HEK293T (cell line): ENCODE data around the gene IP6K3.
A peak's percentile ranks its signal among the peaks of the same experiment; 100 is the strongest.

Experiments
- CTCF ChIA-PET: fragments of 350-600 bp; formaldehyde crosslinking; extraction: SDS; loops from one replicate; lab custom pipeline; 2021; ENCODE audit warnings: antibody characterized with exemption, inconsistent platforms; lab: Yijun Ruan, JAX
- POLR2A ChIA-PET: fragments of 350-600 bp; formaldehyde crosslinking; extraction: SDS; loops from one replicate; lab custom pipeline; 2020; ENCODE audit warnings: antibody characterized with exemption, inconsistent platforms; lab: Yijun Ruan, JAX
- DNase-seq: peaks from one replicate; pipeline ENCODE4 v3.0.0; 2012; ENCODE audit warnings: mixed read lengths; ENCODE audit errors: extremely low spot score
- ARNT ChIP-seq: fragments of 450-650 bp; IDR thresholded peaks from 2 replicates; pipeline ENCODE4 v1.6.1; 2017; ENCODE audit warnings: mild to moderate bottlenecking
- BHLHE40 ChIP-seq: fragments of 450-650 bp; IDR thresholded peaks from 2 replicates; pipeline ENCODE4 v1.6.1; 2016; ENCODE audit warnings: mild to moderate bottlenecking, moderate library complexity, borderline replicate concordance
- CTBP1 ChIP-seq: fragments of 450-650 bp; IDR thresholded peaks from 2 replicates; pipeline ENCODE4 v1.6.1; 2016; ENCODE audit warnings: borderline replicate concordance
- ELF4 ChIP-seq: fragments of 450-650 bp; IDR thresholded peaks from 2 replicates; pipeline ENCODE4 v1.6.1; 2017; ENCODE audit warnings: antibody characterized with exemption
- FOXA1 ChIP-seq: fragments of 450-650 bp; IDR thresholded peaks from 2 replicates; pipeline ENCODE4 v1.6.1; 2016; ENCODE audit warnings: mild to moderate bottlenecking
- FOXK2 ChIP-seq: fragments of 450-650 bp; IDR thresholded peaks from 2 replicates; pipeline ENCODE4 v1.6.1; 2016; ENCODE audit warnings: mild to moderate bottlenecking
- FOXM1 ChIP-seq: fragments of 450-650 bp; IDR thresholded peaks from 2 replicates; pipeline ENCODE4 v1.6.1; 2017; ENCODE audit warnings: mild to moderate bottlenecking, borderline replicate concordance
- HDGF ChIP-seq: fragments of 450-650 bp; IDR thresholded peaks from 2 replicates; pipeline ENCODE4 v1.6.1; 2017; ENCODE audit warnings: antibody characterized with exemption, borderline replicate concordance
- L3MBTL2 ChIP-seq: fragments of 450-650 bp; conservative IDR thresholded peaks from 2 replicates; pipeline ENCODE4 v1.6.1; 2016; ENCODE audit warnings: mild to moderate bottlenecking
- LEF1 ChIP-seq: fragments of 450-650 bp; IDR thresholded peaks from 2 replicates; pipeline ENCODE4 v1.6.1; 2017; ENCODE audit warnings: mild to moderate bottlenecking, borderline replicate concordance
- NFRKB ChIP-seq: fragments of 450-650 bp; IDR thresholded peaks from 2 replicates; pipeline ENCODE4 v1.6.1; 2016; ENCODE audit warnings: mild to moderate bottlenecking, moderate library complexity
- SP1 ChIP-seq: fragments of 450-650 bp; IDR thresholded peaks from 2 replicates; pipeline ENCODE4 v1.6.1; 2017
- SUZ12 ChIP-seq: fragments of 450-650 bp; IDR thresholded peaks from 2 replicates; pipeline ENCODE4 v1.6.1; 2016; ENCODE audit warnings: mild to moderate bottlenecking
- TARDBP ChIP-seq: fragments of 450-650 bp; IDR thresholded peaks from 2 replicates; pipeline ENCODE4 v1.6.1; 2016
- ZNF384 ChIP-seq: fragments of 450-650 bp; IDR thresholded peaks from 2 replicates; pipeline ENCODE4 v1.6.1; 2016
- TF ChIP-seq, protein P1 (sequence below): fragments of 450-650 bp; IDR thresholded peaks from 2 replicates; pipeline ENCODE4 v1.6.1; 2016

Gene IP6K3

DNA sequence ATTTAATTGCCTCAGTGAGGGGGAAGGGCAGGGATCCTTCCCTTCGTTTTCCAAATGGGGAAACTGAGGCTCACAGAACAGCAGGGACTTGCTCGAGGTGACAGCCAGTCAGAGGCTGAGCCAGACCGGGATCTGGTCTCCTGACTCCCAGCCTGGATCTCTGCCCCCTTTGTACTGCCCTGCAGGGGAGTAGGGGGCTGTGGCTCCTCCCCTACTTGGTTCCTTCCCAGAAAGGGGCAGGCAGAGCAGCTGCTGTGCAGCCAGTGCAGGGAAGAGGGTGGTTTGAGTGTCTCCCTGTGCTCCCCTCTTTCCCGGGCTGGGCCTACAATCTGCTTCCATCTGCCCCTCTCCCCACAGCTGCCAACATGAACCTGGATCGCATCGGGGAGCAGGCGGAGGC is 72.9 kb downstream of the IP6K3 start:
- ChIA-PET POLR2A (interaction anchor here (0.6 kb wide), 1 partner anchor 15 kb away, joined by 3 read pairs; no protein-coding TSS in a partner anchor), CTCF (no interaction called here)
- TF ChIP-seq CTBP1 (no peak), FOXM1 (no peak), LEF1 (no peak), BHLHE40 (no peak)
- DNase-seq: no peak

- DNase-seq: peak; percentile 30
- ChIA-PET CTCF (interaction anchor here (1.0 kb wide), 3 partner anchors 39 to 93 kb away, joined by 3 read pairs; partner anchors contain the start of gene BAK1), POLR2A (no interaction called here)
- TF ChIP-seq FOXK2 (no peak), TARDBP (no peak), CTBP1 (no peak), FOXA1 (no peak), SUZ12 (no peak), L3MBTL2 (no peak), HDGF (no peak)
Measured at GRCh38 chr6:33672808-33673207, 73.9 kb downstream of the IP6K3 start.

GRCh38 chr6:33671744-33672072 is 75.0 kb downstream of the IP6K3 start:
- TF ChIP-seq BHLHE40: no peak
- TF ChIP-seq NFRKB: no peak
- TF ChIP-seq ARNT: no peak
- TF ChIP-seq ELF4: no peak
- no peak for TF ChIP-seq CTBP1
- no peak for TF ChIP-seq FOXK2
- TF ChIP-seq HDGF: no peak
- TF ChIP-seq, protein P1, sequence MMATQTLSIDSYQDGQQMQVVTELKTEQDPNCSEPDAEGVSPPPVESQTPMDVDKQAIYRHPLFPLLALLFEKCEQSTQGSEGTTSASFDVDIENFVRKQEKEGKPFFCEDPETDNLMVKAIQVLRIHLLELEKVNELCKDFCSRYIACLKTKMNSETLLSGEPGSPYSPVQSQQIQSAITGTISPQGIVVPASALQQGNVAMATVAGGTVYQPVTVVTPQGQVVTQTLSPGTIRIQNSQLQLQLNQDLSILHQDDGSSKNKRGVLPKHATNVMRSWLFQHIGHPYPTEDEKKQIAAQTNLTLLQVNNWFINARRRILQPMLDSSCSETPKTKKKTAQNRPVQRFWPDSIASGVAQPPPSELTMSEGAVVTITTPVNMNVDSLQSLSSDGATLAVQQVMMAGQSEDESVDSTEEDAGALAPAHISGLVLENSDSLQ: no peak
- no peak for TF ChIP-seq FOXM1
- no peak for TF ChIP-seq ZNF384
- TF ChIP-seq L3MBTL2: no peak
- no peak for TF ChIP-seq SP1
- no peak for TF ChIP-seq FOXA1
- TF ChIP-seq LEF1: no peak
- no peak for TF ChIP-seq TARDBP
- TF ChIP-seq SUZ12: no peak
- DNase-seq: no peak
- CTCF ChIA-PET: interaction anchor here (1.0 kb wide), 2 partner anchors 38 to 92 kb away, joined by 3 read pairs; partner anchors contain the start of gene BAK1
- POLR2A ChIA-PET: no interaction called here
